Activated CD4-positive, CD25-positive, alpha-beta regulatory T cell treated with anti-CD3 and anti-CD28 coated beads, Interleukin-2, amount 50 U/mL, for 72 hours (primary cell): Measurements from ENCODE around the gene PTGIS.

ENCODE experiments used
- DNase-seq: peaks from one replicate; pipeline ENCODE4 v3.0.0; 2021

The PTGIS gene

GRCh38 chr20:49558826-49559225, 9.1 kb downstream of the PTGIS start:
- DNase-seq: no peak

GRCh38 chr20:49557449-49557848, 10.5 kb downstream of the PTGIS start:
- no peak for DNase-seq

- DNase-seq: no peak
These were observed 11.3 kb downstream of the PTGIS start for GRCh38 chr20:49556621-49557020.

- no peak for DNase-seq
These were observed 18.0 kb downstream of the PTGIS start for GRCh38 chr20:49549801-49550551.

- DNase-seq: no peak
These were observed 19.5 kb downstream of the PTGIS start for GRCh38 chr20:49548371-49548947.

- DNase-seq: no peak
These were observed 22.4 kb downstream of the PTGIS start for GRCh38 chr20:49545572-49545971.

- DNase-seq: no peak
These were observed 23.4 kb downstream of the PTGIS start for GRCh38 chr20:49544535-49544934.

- no peak for DNase-seq
These were observed 24.0 kb downstream of the PTGIS start for GRCh38 chr20:49543858-49544437.

GRCh38 chr20:49543071-49543857, 24.7 kb downstream of the PTGIS start:
- no peak for DNase-seq

- no peak for DNase-seq
These were observed 25.4 kb downstream of the PTGIS start for GRCh38 chr20:49542514-49542991.

GRCh38 chr20:49541733-49542513, 26.0 kb downstream of the PTGIS start:
- DNase-seq: peak; percentile 68

GRCh38 chr20:49540687-49541435, 27.1 kb downstream of the PTGIS start:
- no peak for DNase-seq

GRCh38 chr20:49540232-49540620, 27.7 kb downstream of the PTGIS start:
- no peak for DNase-seq

GRCh38 chr20:49539481-49540231, 28.3 kb downstream of the PTGIS start:
- DNase-seq: no peak

- no peak for DNase-seq
These were observed 29.0 kb downstream of the PTGIS start for GRCh38 chr20:49538950-49539349.

GRCh38 chr20:49534255-49534712, 33.7 kb downstream of the PTGIS start:
- DNase-seq: peak; percentile 60

GRCh38 chr20:49532285-49532946, 35.5 kb downstream of the PTGIS start:
- no peak for DNase-seq

- DNase-seq: no peak
These were observed 38.5 kb downstream of the PTGIS start for GRCh38 chr20:49529470-49529869.

- no peak for DNase-seq
These were observed 41.4 kb downstream of the PTGIS start for GRCh38 chr20:49526568-49526967.

- no peak for DNase-seq
These were observed 41.9 kb downstream of the PTGIS start for GRCh38 chr20:49526056-49526455.
